Left ventricle myocardium inferior (tissue), 1 donor: ENCODE data around the gene GJD4. TPM values are rescaled to one million over a fixed set of nuclear protein-coding genes. Genes with fewer than 3 reads are reported as not detected.
A peak's percentile ranks its signal among the peaks of the same experiment; 100 is the strongest.

Experiments used
- DNase-seq: peaks from one replicate; pipeline ENCODE4 v3.0.0-alpha.2; 2020
- H3K27ac ChIP-seq: fragments of 200-600 bp; replicated peaks from 2 replicates; pipeline ENCODE4 v1.8.0; 2021
- H3K27me3 ChIP-seq: fragments of 200-600 bp; 2 replicates; pipeline ENCODE4 v1.8.0; 2021; ENCODE audit warnings: low read depth
- H3K36me3 ChIP-seq: fragments of 200-600 bp; 2 replicates; pipeline ENCODE4 v1.8.0; 2021
- H3K4me1 ChIP-seq: fragments of 200-600 bp; 2 replicates; pipeline ENCODE4 v1.8.0; 2021
- H3K4me3 ChIP-seq: fragments of 200-600 bp; 2 replicates; pipeline ENCODE4 v1.8.0; 2021; ENCODE audit warnings: mild to moderate bottlenecking, moderate library complexity
- H3K9me3 ChIP-seq: fragments of 200-600 bp; replicated peaks from 2 replicates; pipeline ENCODE4 v1.8.0; 2021
- CTCF ChIP-seq: fragments of 200-600 bp; IDR thresholded peaks from 2 replicates; pipeline ENCODE4 v1.8.0; 2021; ENCODE audit warnings: antibody characterized with exemption, mild to moderate bottlenecking, borderline replicate concordance
- intact Hi-C: fragments of 100-400 bp; cut with micrococcal nuclease; formaldehyde crosslinking; loops from one replicate; pipeline ENCODE4 v1.11.0; 2022
- total RNA-seq: library from RNA; stranded (reverse); fragmentation: NEBNext Ultra II Directional; extraction: Animal tissue kit (Norgen Biotek cat#: 25700); gene quantifications from one replicate; pipeline ENCODE4 v1.2.1, GENCODE V29; 2021
- donor health status: DM: no; HTN: yes; CAD: no; lungs with severe emphysema.

GJD4 gene
- total RNA-seq, 1 donor from 2014 or later, result not detected

- Histone ChIP-seq H3K4me1 (peaks cover 59% of the 10 kb centered on the region), H3K9me3 (no peaks in the 10 kb centered on the region), H3K27me3 (no peaks in the 10 kb centered on the region), H3K4me3 (no peak overlapping the region), H3K36me3 (peaks cover 22% of the 10 kb centered on the region), H3K27ac (peak overlapping the region; percentile 71)
- DNase-seq, result no peak
- intact Hi-C loops, result loop anchor here (10.0 kb wide), 1 partner anchor 228 kb away; the partner anchor contains the start of gene CCNY
- TF ChIP-seq CTCF, result no peak
Observed at GRCh38 chr10:35562427-35562826, 42.7 kb upstream of the GJD4 start.

GRCh38 chr10:35563261-35563891 lies 41.8 kb upstream of the GJD4 start:
- peaks cover 28% of the 10 kb centered on the region for H3K36me3 ChIP-seq
- intact Hi-C loops, result loop anchor here (10.0 kb wide), 1 partner anchor 229 kb away; the partner anchor contains the start of gene CCNY
- no peaks in the 10 kb centered on the region for H3K27me3 ChIP-seq
- H3K27ac ChIP-seq, result peak overlapping the region; percentile 71
- TF ChIP-seq CTCF, result peak; percentile 99
- peaks cover 59% of the 10 kb centered on the region for H3K4me1 ChIP-seq
- H3K4me3 ChIP-seq, result no peak overlapping the region
- no peaks in the 10 kb centered on the region for H3K9me3 ChIP-seq
- DNase-seq, result peak; percentile 40

- peak; percentile 24 for DNase-seq
- no peak for TF ChIP-seq CTCF
- no peaks in the 10 kb centered on the region for H3K9me3 ChIP-seq
- peak overlapping the region; percentile 71 for H3K27ac ChIP-seq
- intact Hi-C loops, result loop anchor here (10.0 kb wide), 1 partner anchor 230 kb away; the partner anchor contains the start of gene CCNY
- H3K4me1 ChIP-seq, result peaks cover 66% of the 10 kb centered on the region
- peaks cover 39% of the 10 kb centered on the region for H3K36me3 ChIP-seq
- H3K27me3 ChIP-seq, result no peaks in the 10 kb centered on the region
- no peak overlapping the region for H3K4me3 ChIP-seq
Observed at GRCh38 chr10:35564341-35564968, 40.7 kb upstream of the GJD4 start.

- DNase-seq, result peak; percentile 29
- Histone ChIP-seq H3K4me1 (peaks cover 69% of the 10 kb centered on the region), H3K36me3 (peaks cover 38% of the 10 kb centered on the region), H3K4me3 (no peak overlapping the region), H3K9me3 (no peaks in the 10 kb centered on the region), H3K27me3 (no peaks in the 10 kb centered on the region), H3K27ac (peak overlapping the region; percentile 71)
- TF ChIP-seq CTCF, result no peak
- intact Hi-C loops, result loop anchor here (10.0 kb wide), 1 partner anchor 231 kb away; the partner anchor contains the start of gene CCNY
Observed at GRCh38 chr10:35565602-35566081, 39.5 kb upstream of the GJD4 start.

GRCh38 chr10:35567951-35568350 lies 37.2 kb upstream of the GJD4 start:
- Histone ChIP-seq H3K36me3 (peaks cover 40% of the 10 kb centered on the region), H3K4me1 (peaks cover 52% of the 10 kb centered on the region), H3K27ac (no peak overlapping the region), H3K4me3 (no peak overlapping the region), H3K9me3 (no peaks in the 10 kb centered on the region), H3K27me3 (no peaks in the 10 kb centered on the region)
- TF ChIP-seq CTCF, result no peak
- no peak for DNase-seq
- intact Hi-C loops, result loop anchor here (10.0 kb wide), 1 partner anchor 233 kb away; the partner anchor contains the start of gene CCNY
